HepG2 (cell line): ENCODE results near the gene TMEM247. TPM values are rescaled to one million over a fixed set of nuclear protein-coding genes. Genes with fewer than 3 reads are reported as not detected.

Experiments
- AGO2 ChIP-seq: fragments of 200-400 bp; formaldehyde crosslinking; optimal IDR thresholded peaks from 2 replicates; pipeline ENCODE3; 2017; ENCODE audit warnings: mild to moderate bottlenecking, low read depth, low read length, moderate library complexity
- ETV6 ChIP-seq: sonication (generic); formaldehyde crosslinking; conservative IDR thresholded peaks from 2 replicates; pipeline ENCODE4 v1.4.0; 2020; ENCODE audit warnings: missing genetic modification reagents
- FLYWCH1 ChIP-seq: sonication (generic); formaldehyde crosslinking; IDR thresholded peaks from 2 replicates; pipeline ENCODE4 v1.8.1; 2023; ENCODE audit warnings: mild to moderate bottlenecking, missing genetic modification reagents
- FOXK2 ChIP-seq: fragments of 450-650 bp; IDR thresholded peaks from 2 replicates; pipeline ENCODE4 v1.6.1; 2016
- KLF9 ChIP-seq: IDR thresholded peaks from 2 replicates; pipeline ENCODE4 v1.6.1; 2016; ENCODE audit warnings: low read depth
- MAZ ChIP-seq, 2 experiments: sonication (generic) in 1 of 2; formaldehyde crosslinking in 1 of 2; IDR thresholded peaks; 2 replicates each; pipeline versions ENCODE4 v1.5.0 to v1.6.1; 2012 to 2020; ENCODE audit warnings: low read depth in 2 of 2, mild to moderate bottlenecking in 2 of 2, borderline replicate concordance in 1 of 2, improper control_type of control experiment in 1 of 2, low read length in 1 of 2, missing genetic modification reagents in 1 of 2, moderate library complexity in 1 of 2
- PITX1 ChIP-seq: sonication (generic); formaldehyde crosslinking; IDR thresholded peaks from 2 replicates; pipeline ENCODE4 v1.5.1; 2020; ENCODE audit warnings: mild to moderate bottlenecking, missing genetic modification reagents
- SALL1 ChIP-seq: sonication (generic); formaldehyde crosslinking; IDR thresholded peaks from 2 replicates; pipeline ENCODE4 v1.8.0; 2022; ENCODE audit warnings: mild to moderate bottlenecking, missing genetic modification reagents
- SOX6 ChIP-seq, 2 experiments: fragments of 450-650 bp in 1 of 2; sonication (generic) in 1 of 2; formaldehyde crosslinking in 1 of 2; IDR thresholded peaks; 2 replicates each; pipeline versions ENCODE4 v1.4.0 to v1.6.1; 2017 to 2020; ENCODE audit warnings: antibody characterized with exemption in 1 of 2, mild to moderate bottlenecking in 1 of 2, missing genetic modification reagents in 1 of 2
- ZNF251 ChIP-seq: sonication (generic); formaldehyde crosslinking; IDR thresholded peaks from 2 replicates; pipeline ENCODE4 v1.9.0; 2021; ENCODE audit warnings: mild to moderate bottlenecking, missing genetic modification reagents
- ZNF296 ChIP-seq: sonication (generic); formaldehyde crosslinking; conservative IDR thresholded peaks from 2 replicates; pipeline ENCODE4 v1.5.0; 2020; ENCODE audit warnings: mild to moderate bottlenecking, missing genetic modification reagents
- ZNF430 ChIP-seq: sonication (generic); formaldehyde crosslinking; IDR thresholded peaks from 2 replicates; pipeline ENCODE4 v1.9.0; 2021; ENCODE audit warnings: mild to moderate bottlenecking, missing genetic modification reagents
- ZNF496 ChIP-seq: sonication (generic); formaldehyde crosslinking; IDR thresholded peaks from 2 replicates; pipeline ENCODE4 v1.8.1; 2023; ENCODE audit warnings: mild to moderate bottlenecking, moderate library complexity, missing genetic modification reagents; ENCODE audit not compliant: insufficient replicate concordance
- ZNF556 ChIP-seq: sonication (generic); formaldehyde crosslinking; IDR thresholded peaks from 2 replicates; pipeline ENCODE4 v1.4.0; 2020; ENCODE audit warnings: mild to moderate bottlenecking, missing genetic modification reagents, borderline replicate concordance
- ZNF775 ChIP-seq: sonication (generic); formaldehyde crosslinking; IDR thresholded peaks from 2 replicates; pipeline ENCODE4 v1.4.0; 2020; ENCODE audit warnings: missing genetic modification reagents, mild to moderate bottlenecking, moderate library complexity, borderline replicate concordance
- polyA plus RNA-seq, 8 experiments: library from polyadenylated mRNA; depleted of rRNA in 3 of 8; stranded (reverse) in 7 of 8; unstranded in 1 of 8; fragments of >200 nt; fragmentation: Illumina TruSeq in 4 of 8; extraction: Trizol in 4 of 8; gene quantifications; 2 replicates each; pipeline versions ENCODE4 v1.2.1 to v1.2.3, GENCODE V29; 2011 to 2016; ENCODE audit warnings: low read depth in 4 of 8, missing spikeins in 1 of 8, mixed read lengths in 1 of 8; ENCODE audit not compliant: insufficient read depth in 1 of 8
- total RNA-seq, 5 experiments: library from RNA; depleted of rRNA; stranded (reverse); fragments of >200 nt; fragmentation: Illumina TruSeq; extraction: Trizol; gene quantifications; 2 replicates each; pipeline ENCODE4 v1.2.3, GENCODE V29; 2016; ENCODE audit warnings: low read depth in 1 of 5
- TF ChIP-seq, protein P1 (sequence below): sonication (generic); formaldehyde crosslinking; IDR thresholded peaks from 2 replicates; pipeline ENCODE4 v1.4.0; 2020; ENCODE audit warnings: mild to moderate bottlenecking, missing genetic modification reagents
- TF ChIP-seq, protein P2 (sequence below): sonication (generic); formaldehyde crosslinking; conservative IDR thresholded peaks from 2 replicates; pipeline ENCODE4 v1.4.0; 2020; ENCODE audit warnings: missing genetic modification reagents
- TF ChIP-seq, protein P3 (sequence below): sonication (generic); formaldehyde crosslinking; IDR thresholded peaks from 2 replicates; pipeline ENCODE4 v1.4.0; 2020; ENCODE audit warnings: missing genetic modification reagents, borderline replicate concordance
- TF ChIP-seq, protein P4 (sequence below): sonication (generic); formaldehyde crosslinking; IDR thresholded peaks from 2 replicates; pipeline ENCODE4 v1.4.0; 2020; ENCODE audit warnings: missing genetic modification reagents

Gene TMEM247
- total and polyA plus RNA-seq, 2 of the 13 experiments (the other 11 are each of a cell fraction or from before 2014, with no cell fraction given), result not detected

DNA sequence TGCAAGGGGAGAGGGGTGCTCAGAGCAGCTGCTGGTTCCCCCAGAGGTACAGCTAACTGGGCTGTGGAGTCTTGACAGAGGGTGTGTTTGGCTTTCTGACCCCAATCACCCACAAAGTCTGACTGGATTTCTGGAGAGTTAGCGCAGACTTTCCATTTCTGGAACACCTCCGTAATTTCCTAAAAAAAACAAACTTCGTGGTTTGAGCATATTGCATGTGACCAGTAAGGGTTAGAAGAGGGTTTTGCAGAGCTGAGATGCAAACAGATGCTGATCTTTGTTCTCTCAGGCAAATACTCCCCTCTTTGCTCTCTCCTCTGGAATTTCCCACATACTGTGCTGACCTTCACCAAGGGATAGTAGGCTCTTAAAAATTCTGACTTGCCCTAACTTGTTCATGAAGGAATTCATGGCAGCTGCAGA lies 44.5 kb upstream of the TMEM247 start (continued):
- TF ChIP-seq ZNF430, result no peak
- no peak for TF ChIP-seq FLYWCH1 (CRISPR knock-in tag)
- TF ChIP-seq PITX1, result peak; percentile 67; the same call in 1 of the 2 replicates
- peak; percentile 57 for TF ChIP-seq SALL1 (CRISPR knock-in tag)
- TF ChIP-seq ZNF556, result no peak
- TF ChIP-seq KLF9 (CRISPR knock-in tag), result no peak
- no peak for TF ChIP-seq AGO2
- TF ChIP-seq, protein P1, sequence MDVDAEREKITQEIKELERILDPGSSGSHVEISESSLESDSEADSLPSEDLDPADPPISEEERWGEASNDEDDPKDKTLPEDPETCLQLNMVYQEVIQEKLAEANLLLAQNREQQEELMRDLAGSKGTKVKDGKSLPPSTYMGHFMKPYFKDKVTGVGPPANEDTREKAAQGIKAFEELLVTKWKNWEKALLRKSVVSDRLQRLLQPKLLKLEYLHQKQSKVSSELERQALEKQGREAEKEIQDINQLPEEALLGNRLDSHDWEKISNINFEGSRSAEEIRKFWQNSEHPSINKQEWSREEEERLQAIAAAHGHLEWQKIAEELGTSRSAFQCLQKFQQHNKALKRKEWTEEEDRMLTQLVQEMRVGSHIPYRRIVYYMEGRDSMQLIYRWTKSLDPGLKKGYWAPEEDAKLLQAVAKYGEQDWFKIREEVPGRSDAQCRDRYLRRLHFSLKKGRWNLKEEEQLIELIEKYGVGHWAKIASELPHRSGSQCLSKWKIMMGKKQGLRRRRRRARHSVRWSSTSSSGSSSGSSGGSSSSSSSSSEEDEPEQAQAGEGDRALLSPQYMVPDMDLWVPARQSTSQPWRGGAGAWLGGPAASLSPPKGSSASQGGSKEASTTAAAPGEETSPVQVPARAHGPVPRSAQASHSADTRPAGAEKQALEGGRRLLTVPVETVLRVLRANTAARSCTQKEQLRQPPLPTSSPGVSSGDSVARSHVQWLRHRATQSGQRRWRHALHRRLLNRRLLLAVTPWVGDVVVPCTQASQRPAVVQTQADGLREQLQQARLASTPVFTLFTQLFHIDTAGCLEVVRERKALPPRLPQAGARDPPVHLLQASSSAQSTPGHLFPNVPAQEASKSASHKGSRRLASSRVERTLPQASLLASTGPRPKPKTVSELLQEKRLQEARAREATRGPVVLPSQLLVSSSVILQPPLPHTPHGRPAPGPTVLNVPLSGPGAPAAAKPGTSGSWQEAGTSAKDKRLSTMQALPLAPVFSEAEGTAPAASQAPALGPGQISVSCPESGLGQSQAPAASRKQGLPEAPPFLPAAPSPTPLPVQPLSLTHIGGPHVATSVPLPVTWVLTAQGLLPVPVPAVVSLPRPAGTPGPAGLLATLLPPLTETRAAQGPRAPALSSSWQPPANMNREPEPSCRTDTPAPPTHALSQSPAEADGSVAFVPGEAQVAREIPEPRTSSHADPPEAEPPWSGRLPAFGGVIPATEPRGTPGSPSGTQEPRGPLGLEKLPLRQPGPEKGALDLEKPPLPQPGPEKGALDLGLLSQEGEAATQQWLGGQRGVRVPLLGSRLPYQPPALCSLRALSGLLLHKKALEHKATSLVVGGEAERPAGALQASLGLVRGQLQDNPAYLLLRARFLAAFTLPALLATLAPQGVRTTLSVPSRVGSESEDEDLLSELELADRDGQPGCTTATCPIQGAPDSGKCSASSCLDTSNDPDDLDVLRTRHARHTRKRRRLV (CRISPR knock-in tag), result no peak
- TF ChIP-seq, protein P2, sequence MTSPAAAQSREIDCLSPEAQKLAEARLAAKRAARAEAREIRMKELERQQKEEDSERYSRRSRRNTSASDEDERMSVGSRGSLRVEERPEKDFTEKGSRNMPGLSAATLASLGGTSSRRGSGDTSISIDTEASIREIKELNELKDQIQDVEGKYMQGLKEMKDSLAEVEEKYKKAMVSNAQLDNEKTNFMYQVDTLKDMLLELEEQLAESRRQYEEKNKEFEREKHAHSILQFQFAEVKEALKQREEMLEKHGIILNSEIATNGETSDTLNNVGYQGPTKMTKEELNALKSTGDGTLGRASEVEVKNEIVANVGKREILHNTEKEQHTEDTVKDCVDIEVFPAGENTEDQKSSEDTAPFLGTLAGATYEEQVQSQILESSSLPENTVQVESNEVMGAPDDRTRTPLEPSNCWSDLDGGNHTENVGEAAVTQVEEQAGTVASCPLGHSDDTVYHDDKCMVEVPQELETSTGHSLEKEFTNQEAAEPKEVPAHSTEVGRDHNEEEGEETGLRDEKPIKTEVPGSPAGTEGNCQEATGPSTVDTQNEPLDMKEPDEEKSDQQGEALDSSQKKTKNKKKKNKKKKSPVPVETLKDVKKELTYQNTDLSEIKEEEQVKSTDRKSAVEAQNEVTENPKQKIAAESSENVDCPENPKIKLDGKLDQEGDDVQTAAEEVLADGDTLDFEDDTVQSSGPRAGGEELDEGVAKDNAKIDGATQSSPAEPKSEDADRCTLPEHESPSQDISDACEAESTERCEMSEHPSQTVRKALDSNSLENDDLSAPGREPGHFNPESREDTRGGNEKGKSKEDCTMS, result no peak
- TF ChIP-seq ZNF251, result no peak
- TF ChIP-seq MAZ (IDR thresholded peaks at IDR 0.05; ENCODE audit: borderline replicate concordance, low read depth, low read length), result no peak
- TF ChIP-seq MAZ (CRISPR knock-in tag; IDR thresholded peaks at IDR 0.05; ENCODE audit: low read depth), result no peak
- no peak for TF ChIP-seq SOX6 (IDR thresholded peaks at IDR 0.05)
- TF ChIP-seq SOX6 (CRISPR knock-in tag; IDR thresholded peaks at IDR 0.05), result peak; percentile 54; the same call in 1 of the 2 replicates
- 0 out of 2 replicates have a peak, but pooled peaks have one; percentile 39 for TF ChIP-seq ZNF775 (CRISPR knock-in tag)
- TF ChIP-seq ZNF296 (CRISPR knock-in tag), result no peak
- TF ChIP-seq, protein P3, sequence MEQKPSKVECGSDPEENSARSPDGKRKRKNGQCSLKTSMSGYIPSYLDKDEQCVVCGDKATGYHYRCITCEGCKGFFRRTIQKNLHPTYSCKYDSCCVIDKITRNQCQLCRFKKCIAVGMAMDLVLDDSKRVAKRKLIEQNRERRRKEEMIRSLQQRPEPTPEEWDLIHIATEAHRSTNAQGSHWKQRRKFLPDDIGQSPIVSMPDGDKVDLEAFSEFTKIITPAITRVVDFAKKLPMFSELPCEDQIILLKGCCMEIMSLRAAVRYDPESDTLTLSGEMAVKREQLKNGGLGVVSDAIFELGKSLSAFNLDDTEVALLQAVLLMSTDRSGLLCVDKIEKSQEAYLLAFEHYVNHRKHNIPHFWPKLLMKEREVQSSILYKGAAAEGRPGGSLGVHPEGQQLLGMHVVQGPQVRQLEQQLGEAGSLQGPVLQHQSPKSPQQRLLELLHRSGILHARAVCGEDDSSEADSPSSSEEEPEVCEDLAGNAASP, result peak; percentile 63; the same call in 1 of the 2 replicates
- TF ChIP-seq, protein P4, sequence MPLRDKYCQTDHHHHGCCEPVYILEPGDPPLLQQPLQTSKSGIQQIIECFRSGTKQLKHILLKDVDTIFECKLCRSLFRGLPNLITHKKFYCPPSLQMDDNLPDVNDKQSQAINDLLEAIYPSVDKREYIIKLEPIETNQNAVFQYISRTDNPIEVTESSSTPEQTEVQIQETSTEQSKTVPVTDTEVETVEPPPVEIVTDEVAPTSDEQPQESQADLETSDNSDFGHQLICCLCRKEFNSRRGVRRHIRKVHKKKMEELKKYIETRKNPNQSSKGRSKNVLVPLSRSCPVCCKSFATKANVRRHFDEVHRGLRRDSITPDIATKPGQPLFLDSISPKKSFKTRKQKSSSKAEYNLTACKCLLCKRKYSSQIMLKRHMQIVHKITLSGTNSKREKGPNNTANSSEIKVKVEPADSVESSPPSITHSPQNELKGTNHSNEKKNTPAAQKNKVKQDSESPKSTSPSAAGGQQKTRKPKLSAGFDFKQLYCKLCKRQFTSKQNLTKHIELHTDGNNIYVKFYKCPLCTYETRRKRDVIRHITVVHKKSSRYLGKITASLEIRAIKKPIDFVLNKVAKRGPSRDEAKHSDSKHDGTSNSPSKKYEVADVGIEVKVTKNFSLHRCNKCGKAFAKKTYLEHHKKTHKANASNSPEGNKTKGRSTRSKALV (CRISPR knock-in tag), result no peak
- peak; percentile 50; the same call in 1 of the 2 replicates for TF ChIP-seq ETV6 (CRISPR knock-in tag)
- no peak for TF ChIP-seq ZNF496 (CRISPR knock-in tag)
- no peak for TF ChIP-seq FOXK2
